GM12878 (cell line): Measurements from ENCODE around the gene AGBL4. TPM values are rescaled to one million over a fixed set of nuclear protein-coding genes. Genes with fewer than 3 reads are reported as not detected.

Source experiments
- ATAC-seq: fragments of 200-7000 bp; cut with Tn5 transposase; 3 replicates; pipeline ENCODE4 v1.9.1; 2020; ENCODE audit warnings: mild to moderate bottlenecking, moderate library complexity
- BruUV-seq: library from RNA; stranded (reverse); fragments of 400-500 nt; replicated peaks from 2 replicates; lab custom pipeline; 2021; lab: Mats Ljungman, UMichigan
- CTCF ChIA-PET: fragments of 300-600 bp; sonication (Branson Sonifier 250); formaldehyde crosslinking; extraction: SDS; loops from one replicate; lab custom pipeline; 2021; ENCODE audit warnings: inconsistent platforms; lab: Yijun Ruan, JAX
- POLR2A ChIA-PET: fragments of 350-600 bp; formaldehyde crosslinking; extraction: SDS; loops from one replicate; lab custom pipeline; 2021; ENCODE audit warnings: inconsistent platforms; lab: Charles Lee
- RAD21 ChIA-PET: fragments of 300-600 bp; sonication (Branson Sonifier 250); formaldehyde crosslinking; loops from one replicate; lab custom pipeline; 2023; ENCODE audit warnings: antibody characterized with exemption; ENCODE audit not compliant: unreplicated experiment; lab: Charles Lee
- SMC1A ChIA-PET: fragments of 300-600 bp; sonication (Branson Sonifier 250); formaldehyde crosslinking; loops from one replicate; lab custom pipeline; 2023; ENCODE audit not compliant: unreplicated experiment, uncharacterized antibody; lab: Charles Lee
- DNase-seq: peaks from one replicate; pipeline ENCODE4 v3.0.0-alpha.2; 2011; ENCODE audit warnings: low read depth, low spot score
- FAIRE-seq: peaks from 3 replicates; lab custom pipeline; 2011; peaks lifted over from hg19 to GRCh38; lab: Jason Lieb, UNC
- H2AFZ ChIP-seq: 2 replicates; pipeline ENCODE4 v1.6.0; 2011; ENCODE audit warnings: low read depth, low read length, control low read depth; ENCODE audit not compliant: control insufficient read depth
- H3K27ac ChIP-seq: 2 replicates; pipeline ENCODE4 v1.5.1; 2011; ENCODE audit warnings: control low read depth; ENCODE audit not compliant: control insufficient read depth, insufficient read depth
- H3K27me3 ChIP-seq, 2 experiments: replicated peaks in 1 of 2; 2 replicates each; pipeline versions ENCODE4 v1.6.0 to v1.6.1; 2011; ENCODE audit warnings: low read length in 1 of 2; ENCODE audit not compliant: control insufficient read depth in 2 of 2, insufficient read depth in 2 of 2
- H3K36me3 ChIP-seq, 2 experiments: 2 replicates each; pipeline ENCODE4 v1.5.1; 2011; ENCODE audit warnings: low read length in 1 of 2; ENCODE audit not compliant: control insufficient read depth in 2 of 2, insufficient read depth in 2 of 2
- H3K4me1 ChIP-seq: 2 replicates; pipeline ENCODE4 v1.6.1; 2011; ENCODE audit warnings: mild to moderate bottlenecking, low read length, moderate library complexity, mixed read lengths; ENCODE audit not compliant: control insufficient read depth, insufficient read depth
- H3K4me2 ChIP-seq: 2 replicates; pipeline ENCODE4 v1.6.0; 2011; ENCODE audit warnings: control low read depth; ENCODE audit not compliant: control insufficient read depth, insufficient read depth
- H3K4me3 ChIP-seq: fragments of 200-600 bp; sonication (generic); 2 replicates; pipeline ENCODE4 v1.5.1; 2016
- H3K79me2 ChIP-seq: 2 replicates; pipeline ENCODE4 v1.6.0; 2011; ENCODE audit warnings: low read length; ENCODE audit not compliant: control insufficient read depth, insufficient read depth
- H3K9ac ChIP-seq: 2 replicates; pipeline ENCODE4 v1.8.0; 2011; ENCODE audit warnings: low read length, control low read depth, mixed read lengths; ENCODE audit not compliant: control insufficient read depth, insufficient read depth
- H3K9me3 ChIP-seq: replicated peaks from 3 replicates; pipeline ENCODE4 v1.5.1; 2011; ENCODE audit warnings: mild to moderate bottlenecking, low read length; ENCODE audit not compliant: control insufficient read depth, insufficient read depth
- H4K20me1 ChIP-seq: 2 replicates; pipeline ENCODE4 v1.6.0; 2011; ENCODE audit not compliant: control insufficient read depth, insufficient read depth
- CEBPB ChIP-seq, 2 experiments: fragments of 150-350 bp in 1 of 2; IDR thresholded peaks; 2 replicates each; pipeline ENCODE4 v1.6.1; 2012 to 2014; ENCODE audit warnings: low read depth in 2 of 2, low read length in 2 of 2, borderline replicate concordance in 1 of 2, inconsistent platforms in 1 of 2
- FOXM1 ChIP-seq: IDR thresholded peaks from 2 replicates; pipeline ENCODE4 v1.6.1; 2012; ENCODE audit warnings: low read depth, mild to moderate bottlenecking, inconsistent platforms, low read length, moderate library complexity
- HDGF ChIP-seq: fragments of 450-650 bp; IDR thresholded peaks from 2 replicates; pipeline ENCODE4 v1.6.1; 2016; ENCODE audit warnings: antibody characterized with exemption
- IRF4 ChIP-seq: IDR thresholded peaks from 2 replicates; pipeline ENCODE4 v1.6.1; 2011; ENCODE audit warnings: low read depth, low read length
- MEF2B ChIP-seq: fragments of 450-650 bp; IDR thresholded peaks from 2 replicates; pipeline ENCODE4 v1.6.1; 2018; ENCODE audit warnings: mild to moderate bottlenecking, moderate library complexity; ENCODE audit not compliant: partially characterized antibody, poor library complexity, severe bottlenecking
- NFYB ChIP-seq: IDR thresholded peaks from 2 replicates; pipeline ENCODE4 v1.6.1; 2011; ENCODE audit warnings: low read depth, mild to moderate bottlenecking, low read length, improper control_type of control experiment, moderate library complexity; ENCODE audit not compliant: insufficient read depth
- PAX8 ChIP-seq: fragments of 450-650 bp; IDR thresholded peaks from 2 replicates; pipeline ENCODE4 v1.6.1; 2017; ENCODE audit warnings: mild to moderate bottlenecking, moderate library complexity
- RELA ChIP-seq: fragments of 450-650 bp; IDR thresholded peaks from 2 replicates; pipeline ENCODE4 v1.8.0; 2014; ENCODE audit warnings: borderline replicate concordance; ENCODE audit not compliant: partially characterized antibody
- SMAD1 ChIP-seq: fragments of 450-650 bp; IDR thresholded peaks from 2 replicates; pipeline ENCODE4 v1.6.1; 2018; ENCODE audit warnings: mild to moderate bottlenecking, low read depth; ENCODE audit not compliant: partially characterized antibody
- SREBF2 ChIP-seq: IDR thresholded peaks from 2 replicates; pipeline ENCODE4 v1.6.1; 2012; ENCODE audit warnings: mild to moderate bottlenecking, low read length
- WGBS: methylation state at CpG from one replicate; pipeline ENCODE4 v1.1.6; 2016; ENCODE audit warnings: low lambda C conversion rate; ENCODE audit not compliant: insufficient replicate concordance, insufficient coverage; ENCODE audit errors: missing lambda C conversion rate; 5-methylcytosine and 5-hydroxymethylcytosine counted together
- in situ Hi-C: fragments of 300-500 bp; cut with MboI; formaldehyde crosslinking; loops from 9 replicates; pipeline ENCODE4 v1.14.3; 2018; ENCODE audit warnings: mixed read lengths
- intact Hi-C: fragments of 100-400 bp; cut with micrococcal nuclease; formaldehyde crosslinking; loops from one replicate; pipeline ENCODE4 v1.14.2; 2022; ENCODE audit not compliant: unreplicated experiment
- polyA plus RNA-seq, 11 experiments: library from polyadenylated mRNA; depleted of rRNA in 4 of 11; unstranded in 6 of 11; stranded (reverse) in 5 of 11; fragments of >200 nt; fragmentation: Nextera tagmentation in 4 of 11; fragmentation: Illumina TruSeq in 1 of 11; extraction: Ambion mirVana in 4 of 11; extraction: Trizol in 1 of 11; gene quantifications; 1 replicate in 1 of 11; 2 replicates in 10 of 11; pipeline versions ENCODE4 v1.2.1 to v1.2.3, GENCODE V29; 2011 to 2016; ENCODE audit warnings: inconsistent platforms in 2 of 11, missing spikeins in 2 of 11, low read depth in 1 of 11
- total RNA-seq, 4 experiments: library from RNA; depleted of rRNA in 3 of 4; stranded (reverse); fragments of >200 nt in 3 of 4; fragmentation: Illumina TruSeq in 1 of 4; extraction: Trizol in 1 of 4; gene quantifications; 2 replicates each; pipeline versions ENCODE4 v1.2.1 to v1.2.3, GENCODE V29; 2013 to 2021
- TF ChIP-seq, protein P1 (sequence below): fragments of 450-650 bp; IDR thresholded peaks from 2 replicates; pipeline ENCODE4 v1.6.1; 2014; ENCODE audit warnings: mild to moderate bottlenecking
- TF ChIP-seq, protein P2 (sequence below): fragments of 450-650 bp; IDR thresholded peaks from 2 replicates; pipeline ENCODE4 v1.6.1; 2017; ENCODE audit warnings: borderline replicate concordance

AGBL4 gene
- total and polyA plus RNA-seq, 10 of the 15 experiments (the other 5 are each of a cell fraction or from before 2014, with no cell fraction given), result 0.31 TPM; not detected in 9

DNA sequence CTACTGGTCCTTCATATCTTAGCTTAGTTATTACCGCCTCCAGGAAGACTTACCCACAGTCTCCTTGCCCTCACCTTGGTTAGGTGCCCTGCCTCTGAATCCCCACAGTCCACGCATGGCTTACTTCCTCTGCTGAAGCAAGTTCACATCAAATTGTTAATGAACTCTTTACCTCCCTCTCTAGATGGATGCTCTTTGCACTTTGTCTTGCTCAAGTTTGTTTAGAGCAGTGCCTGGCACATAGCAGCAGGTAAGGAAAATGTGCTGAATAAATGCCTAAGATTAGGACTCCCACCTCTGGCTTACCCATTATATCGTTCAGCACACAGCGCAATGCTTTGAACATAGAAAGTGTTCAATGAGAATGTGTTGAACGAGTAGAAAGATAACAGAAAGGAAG, 1337.6 kb downstream of the AGBL4 start (continued):
- no peak for TF ChIP-seq RELA
- no peak for TF ChIP-seq HDGF

DNA sequence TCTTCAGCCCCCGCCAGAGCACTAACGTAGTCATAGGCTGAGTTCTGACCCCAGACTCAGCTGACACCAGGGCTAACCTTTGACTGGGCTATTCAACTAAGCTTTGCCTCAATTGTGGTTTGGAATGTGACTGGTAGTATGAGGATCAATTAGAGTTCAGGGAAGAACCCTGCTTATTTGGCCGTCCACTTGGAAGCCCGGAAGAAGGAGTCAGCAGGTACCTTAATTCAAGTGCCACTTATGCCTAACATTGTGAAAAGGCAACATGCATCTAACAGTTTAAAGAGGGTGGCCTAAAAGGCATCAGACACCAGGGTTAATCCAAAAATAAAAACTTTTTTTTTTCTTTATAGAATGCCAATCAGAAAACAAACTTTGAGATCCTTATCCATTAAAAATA, 1339.4 kb downstream of the AGBL4 start:
- no peak overlapping the region for H3K4me3 ChIP-seq
- intact Hi-C loops, result no loop called here
- H3K27ac ChIP-seq, result no peak overlapping the region
- no peaks in the 10 kb centered on the region for H3K9me3 ChIP-seq
- no peak overlapping the region for H3K9ac ChIP-seq
- ChIA-PET POLR2A (no interaction called here), SMC1A (no interaction called here), RAD21 (no interaction called here), CTCF (no interaction called here)
- H3K79me2 ChIP-seq, result no peaks in the 10 kb centered on the region
- in situ Hi-C loops, result no loop called here
- no peaks in the 10 kb centered on the region; the same call in 1 of the 2 replicates for H4K20me1 ChIP-seq
- peaks cover 0 to 4% of the 10 kb centered on the region in 2 experiments; a peak in 1 of 4 replicates for H3K27me3 ChIP-seq
- ATAC-seq, result no peak
- no peak for DNase-seq
- no peak for FAIRE-seq
- H3K4me1 ChIP-seq, result no peaks in the 10 kb centered on the region; the same call in 1 of the 2 replicates
- H2AFZ ChIP-seq, result no peak overlapping the region
- no peak overlapping the region for H3K4me2 ChIP-seq
- BruUV-seq, result no TSS peak
- TF ChIP-seq NFYB (no peak), FOXM1 (no peak), CEBPB (IDR thresholded peaks at IDR 0.05; ENCODE audit: borderline replicate concordance in 1 of 2, low read depth in 2 of 2, low read length in 2 of 2) (no peak), SMAD1 (no peak), PAX8 (no peak), IRF4 (no peak), SREBF2 (no peak), MEF2B (no peak)
- TF ChIP-seq, protein P1, sequence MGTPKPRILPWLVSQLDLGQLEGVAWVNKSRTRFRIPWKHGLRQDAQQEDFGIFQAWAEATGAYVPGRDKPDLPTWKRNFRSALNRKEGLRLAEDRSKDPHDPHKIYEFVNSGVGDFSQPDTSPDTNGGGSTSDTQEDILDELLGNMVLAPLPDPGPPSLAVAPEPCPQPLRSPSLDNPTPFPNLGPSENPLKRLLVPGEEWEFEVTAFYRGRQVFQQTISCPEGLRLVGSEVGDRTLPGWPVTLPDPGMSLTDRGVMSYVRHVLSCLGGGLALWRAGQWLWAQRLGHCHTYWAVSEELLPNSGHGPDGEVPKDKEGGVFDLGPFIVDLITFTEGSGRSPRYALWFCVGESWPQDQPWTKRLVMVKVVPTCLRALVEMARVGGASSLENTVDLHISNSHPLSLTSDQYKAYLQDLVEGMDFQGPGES, result no peak
- TF ChIP-seq, protein P2, sequence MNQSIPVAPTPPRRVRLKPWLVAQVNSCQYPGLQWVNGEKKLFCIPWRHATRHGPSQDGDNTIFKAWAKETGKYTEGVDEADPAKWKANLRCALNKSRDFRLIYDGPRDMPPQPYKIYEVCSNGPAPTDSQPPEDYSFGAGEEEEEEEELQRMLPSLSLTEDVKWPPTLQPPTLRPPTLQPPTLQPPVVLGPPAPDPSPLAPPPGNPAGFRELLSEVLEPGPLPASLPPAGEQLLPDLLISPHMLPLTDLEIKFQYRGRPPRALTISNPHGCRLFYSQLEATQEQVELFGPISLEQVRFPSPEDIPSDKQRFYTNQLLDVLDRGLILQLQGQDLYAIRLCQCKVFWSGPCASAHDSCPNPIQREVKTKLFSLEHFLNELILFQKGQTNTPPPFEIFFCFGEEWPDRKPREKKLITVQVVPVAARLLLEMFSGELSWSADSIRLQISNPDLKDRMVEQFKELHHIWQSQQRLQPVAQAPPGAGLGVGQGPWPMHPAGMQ, result no peak
- no peaks in the 10 kb centered on the region for H3K36me3 ChIP-seq
- WGBS, result 58% methylated on average over 4 of the region's 4 CpGs
